ENCODE results near the gene LRCH1.

The LRCH1 gene

GRCh38 chr13:46684287-46685001 lies 131.5 kb downstream of the LRCH1 start:
- DNase-seq (ENCODE audit: low spot score) = no peak
- Histone ChIP-seq H3K4me3 (peak overlapping the region; percentile 17), H3K27ac (peak overlapping the region; percentile 35 to 74)
- TF ChIP-seq, protein P1, sequence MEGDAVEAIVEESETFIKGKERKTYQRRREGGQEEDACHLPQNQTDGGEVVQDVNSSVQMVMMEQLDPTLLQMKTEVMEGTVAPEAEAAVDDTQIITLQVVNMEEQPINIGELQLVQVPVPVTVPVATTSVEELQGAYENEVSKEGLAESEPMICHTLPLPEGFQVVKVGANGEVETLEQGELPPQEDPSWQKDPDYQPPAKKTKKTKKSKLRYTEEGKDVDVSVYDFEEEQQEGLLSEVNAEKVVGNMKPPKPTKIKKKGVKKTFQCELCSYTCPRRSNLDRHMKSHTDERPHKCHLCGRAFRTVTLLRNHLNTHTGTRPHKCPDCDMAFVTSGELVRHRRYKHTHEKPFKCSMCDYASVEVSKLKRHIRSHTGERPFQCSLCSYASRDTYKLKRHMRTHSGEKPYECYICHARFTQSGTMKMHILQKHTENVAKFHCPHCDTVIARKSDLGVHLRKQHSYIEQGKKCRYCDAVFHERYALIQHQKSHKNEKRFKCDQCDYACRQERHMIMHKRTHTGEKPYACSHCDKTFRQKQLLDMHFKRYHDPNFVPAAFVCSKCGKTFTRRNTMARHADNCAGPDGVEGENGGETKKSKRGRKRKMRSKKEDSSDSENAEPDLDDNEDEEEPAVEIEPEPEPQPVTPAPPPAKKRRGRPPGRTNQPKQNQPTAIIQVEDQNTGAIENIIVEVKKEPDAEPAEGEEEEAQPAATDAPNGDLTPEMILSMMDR (IDR thresholded peaks at IDR 0.05) = no peak

DNA sequence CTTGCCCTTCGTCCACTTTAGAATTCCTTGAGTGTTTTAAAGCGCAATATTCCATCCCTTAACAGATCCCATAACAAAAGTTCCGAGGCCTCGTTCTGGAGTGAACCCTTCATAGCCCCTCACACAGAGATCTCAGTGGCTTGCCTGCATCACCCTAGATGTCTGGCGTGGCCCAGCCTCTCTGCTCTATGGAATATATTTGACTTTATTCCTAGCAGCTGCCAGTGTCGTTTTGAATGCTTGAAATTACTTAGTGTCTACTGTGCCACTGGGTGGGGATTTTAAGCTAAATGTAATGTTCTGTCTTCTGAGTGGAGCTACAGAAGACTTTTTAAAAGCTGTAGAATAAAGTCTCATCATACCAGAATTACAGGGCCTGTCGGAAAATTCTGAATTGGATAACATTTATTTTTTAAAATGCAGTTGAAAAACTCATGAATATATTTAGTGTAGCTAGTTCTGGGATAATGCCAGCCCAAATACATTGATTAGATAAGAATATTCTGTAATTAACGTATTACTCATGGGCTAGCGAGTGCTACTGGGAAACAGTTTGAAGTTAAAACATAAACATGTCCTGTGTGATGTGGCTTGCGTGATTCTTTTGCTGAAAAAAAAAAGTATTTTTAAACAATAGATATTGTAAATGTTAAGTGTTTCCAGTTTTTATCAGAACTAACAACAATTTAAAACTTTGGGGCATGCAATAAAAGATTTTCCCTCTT lies 132.2 kb downstream of the LRCH1 start:
- DNase-seq (ENCODE audit: low spot score) = no peak
- TF ChIP-seq, protein P1 (IDR thresholded peaks at IDR 0.05) = no peak
- Histone ChIP-seq H3K27ac (peak overlapping the region; percentile 35 to 74), H3K4me3 (peak overlapping the region; percentile 17)

GRCh38 chr13:46686171-46686570 lies 133.2 kb downstream of the LRCH1 start:
- no peak for DNase-seq (ENCODE audit: low spot score)
- peak overlapping the region in 1 of 2 donors; percentile 48 for H3K27ac ChIP-seq
- TF ChIP-seq, protein P1 (IDR thresholded peaks at IDR 0.05) = no peak
- no peak overlapping the region for H3K4me3 ChIP-seq

DNA sequence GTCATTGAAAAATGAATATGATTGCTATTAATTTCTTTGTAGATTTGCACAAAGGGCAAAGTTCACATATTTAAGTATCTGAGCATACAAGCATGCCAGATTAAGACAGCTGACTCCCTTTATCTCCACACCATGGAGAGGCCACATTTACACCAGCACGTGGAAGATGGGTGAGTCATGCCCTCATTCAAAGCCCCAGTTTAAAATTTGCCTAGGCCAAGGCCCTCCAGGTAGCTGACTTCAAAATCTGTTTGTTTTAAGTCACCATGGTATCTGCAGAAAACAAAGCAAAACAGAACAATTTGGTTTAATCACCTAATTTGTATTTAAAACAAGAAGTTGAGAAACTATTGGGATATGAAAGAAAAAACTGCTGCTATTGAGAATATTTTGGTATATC lies 134.8 kb downstream of the LRCH1 start:
- TF ChIP-seq, protein P1 (IDR thresholded peaks at IDR 0.05) = no peak
- no peak for DNase-seq (ENCODE audit: low spot score)

GRCh38 chr13:46688306-46688705 lies 135.3 kb downstream of the LRCH1 start:
- DNase-seq (ENCODE audit: low spot score) = no peak
- TF ChIP-seq, protein P1 (IDR thresholded peaks at IDR 0.05) = no peak
- Histone ChIP-seq H3K27ac (no peak overlapping the region), H3K4me3 (no peak overlapping the region)

More for the DNA sequence above, 134.8 kb downstream of the LRCH1 start:
- Histone ChIP-seq H3K4me3 (no peak overlapping the region), H3K27ac (no peak overlapping the region)

DNA sequence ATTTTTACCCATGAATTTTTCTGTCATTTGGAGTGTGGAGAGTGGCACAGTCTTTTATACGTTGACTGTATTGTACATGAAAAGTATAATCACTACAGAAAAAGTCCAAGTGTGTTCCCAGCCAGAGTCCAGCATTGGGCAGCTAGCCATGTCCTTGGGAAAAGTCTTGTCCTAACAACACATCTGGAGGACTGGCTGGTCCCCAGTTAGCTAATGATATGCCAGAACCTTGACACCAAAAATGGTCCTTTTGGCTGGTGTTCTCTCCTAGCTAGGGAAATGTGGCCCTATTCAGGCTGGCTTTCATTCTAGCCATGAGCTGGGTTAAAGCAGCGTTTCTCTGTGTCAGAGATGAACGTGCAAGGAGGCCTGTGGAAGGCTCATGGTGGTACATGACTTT lies 145.0 kb downstream of the LRCH1 start:
- Histone ChIP-seq H3K27ac (peak overlapping the region in 1 of 2 donors; percentile 63), H3K4me3 (peak overlapping the region; percentile 12)
- TF ChIP-seq, protein P1 (IDR thresholded peaks at IDR 0.05) = no peak
- DNase-seq (ENCODE audit: low spot score) = peak; percentile 80

Data from coronary artery (tissue), 2 donors.